ENCODE results near the gene CCDC157. TPM values are rescaled to one million over a fixed set of nuclear protein-coding genes. Genes with fewer than 3 reads are reported as not detected.

Gene CCDC157
- total and polyA plus RNA-seq, 2 donors (not counting 1 experiment from before 2014, with no cell fraction given), result 3.6 to 6.4 TPM

DNA sequence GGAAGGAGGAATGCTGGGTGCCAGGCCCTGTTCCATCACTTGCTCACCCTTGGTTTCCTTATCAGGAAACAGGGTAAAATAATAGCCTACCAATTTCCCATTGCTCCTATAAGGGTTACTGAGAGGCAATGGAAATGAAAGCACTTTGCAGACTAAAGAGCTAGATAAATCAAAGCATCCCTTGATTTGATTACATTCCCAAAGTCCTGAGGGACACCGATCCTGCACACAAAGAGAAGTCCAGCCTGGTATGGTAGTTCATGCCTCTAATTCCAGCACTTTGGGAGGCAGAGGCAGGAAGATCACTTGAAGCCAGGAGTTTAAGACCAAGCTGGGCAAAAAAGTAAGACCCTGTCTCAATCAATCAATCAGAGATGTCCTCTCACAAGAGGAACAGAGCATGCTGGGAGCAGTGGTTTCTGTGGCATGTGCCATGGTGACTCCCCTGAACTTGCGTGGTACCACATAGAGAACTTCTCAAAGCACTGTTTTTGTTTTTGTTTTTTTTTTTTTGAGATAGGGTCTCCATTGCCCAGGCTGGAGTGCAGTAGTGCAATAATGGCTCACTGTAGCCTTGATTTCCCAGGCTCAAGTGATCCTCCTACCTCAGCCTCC lies 40.7 kb upstream of the CCDC157 start:
- intact Hi-C loops (cut with micrococcal nuclease), result no loop called here
- Histone ChIP-seq H3K9ac (ENCODE audit: low read length) (no peak overlapping the region), H3K27ac (ENCODE audit: low read length in 2 of 2) (peak overlapping the region in 1 of 2 donors; percentile 63), H3K4me2 (replicated peaks; ENCODE audit: low read depth, low read length, poor library complexity, severe bottlenecking) (peak overlapping the region; percentile 11), H3K36me3 (replicated peaks in 1 of 2; ENCODE audit: control extremely low read depth in 1 of 2, control insufficient read depth in 1 of 2, extremely low read depth in 1 of 2, insufficient read depth in 2 of 2, low read length in 1 of 2) (peaks cover 0 to 28% of the 10 kb centered on the region in 2 experiments), H3K4me1 (ENCODE audit: control insufficient read depth in 2 of 2, insufficient read depth in 2 of 2, low read length in 2 of 2) (peaks cover 56 to 68% of the 10 kb centered on the region in 2 donors), H4K20me1 (ENCODE audit: control insufficient read depth, insufficient read depth, low read length, poor library complexity, severe bottlenecking) (peaks cover 27% of the 10 kb centered on the region), H3K79me2 (ENCODE audit: control insufficient read depth, insufficient read depth, low read length) (peaks cover 96% of the 10 kb centered on the region), H3K27me3 (replicated peaks in 1 of 4; ENCODE audit: control extremely low read depth in 1 of 4, control insufficient read depth in 3 of 4, insufficient read depth in 4 of 4, low read length in 3 of 4) (no peaks in the 10 kb centered on the region), H2AFZ (ENCODE audit: insufficient read depth, low read depth, low read length, poor library complexity, severe bottlenecking) (no peak overlapping the region), H3K4me3 (ENCODE audit: control extremely low read depth in 1 of 5, extremely low read depth in 1 of 5, insufficient read depth in 1 of 5, low read depth in 2 of 5, low read length in 4 of 5) (no peak overlapping the region), H3K9me3 (ENCODE audit: control extremely low read depth in 1 of 3, control insufficient read depth in 2 of 3, insufficient read depth in 1 of 3, low read length in 2 of 3) (no peaks in the 10 kb centered on the region)
- TF ChIP-seq EZH2 (IDR thresholded peaks at IDR 0.05; ENCODE audit: borderline replicate concordance, insufficient read depth, low read depth, low read length, poor library complexity, severe bottlenecking), result no peak
- TF ChIP-seq, protein P1, sequence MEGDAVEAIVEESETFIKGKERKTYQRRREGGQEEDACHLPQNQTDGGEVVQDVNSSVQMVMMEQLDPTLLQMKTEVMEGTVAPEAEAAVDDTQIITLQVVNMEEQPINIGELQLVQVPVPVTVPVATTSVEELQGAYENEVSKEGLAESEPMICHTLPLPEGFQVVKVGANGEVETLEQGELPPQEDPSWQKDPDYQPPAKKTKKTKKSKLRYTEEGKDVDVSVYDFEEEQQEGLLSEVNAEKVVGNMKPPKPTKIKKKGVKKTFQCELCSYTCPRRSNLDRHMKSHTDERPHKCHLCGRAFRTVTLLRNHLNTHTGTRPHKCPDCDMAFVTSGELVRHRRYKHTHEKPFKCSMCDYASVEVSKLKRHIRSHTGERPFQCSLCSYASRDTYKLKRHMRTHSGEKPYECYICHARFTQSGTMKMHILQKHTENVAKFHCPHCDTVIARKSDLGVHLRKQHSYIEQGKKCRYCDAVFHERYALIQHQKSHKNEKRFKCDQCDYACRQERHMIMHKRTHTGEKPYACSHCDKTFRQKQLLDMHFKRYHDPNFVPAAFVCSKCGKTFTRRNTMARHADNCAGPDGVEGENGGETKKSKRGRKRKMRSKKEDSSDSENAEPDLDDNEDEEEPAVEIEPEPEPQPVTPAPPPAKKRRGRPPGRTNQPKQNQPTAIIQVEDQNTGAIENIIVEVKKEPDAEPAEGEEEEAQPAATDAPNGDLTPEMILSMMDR (IDR thresholded peaks at IDR 0.05), result no peak
- POLR2A ChIA-PET, result interaction anchor here (0.7 kb wide), 1 partner anchor 118 kb away, joined by 4 read pairs; no protein-coding TSS in a partner anchor
- Mint-ChIP-seq H3K27ac (peak overlapping the region; percentile 71), H3K9me3 (ENCODE audit: insufficient read depth) (no peaks in the 10 kb centered on the region), H3K4me1 (peaks cover 86% of the 10 kb centered on the region), H3K27me3 (no peaks in the 10 kb centered on the region), H3K4me3 (no peak overlapping the region)
- no peak for ATAC-seq (ENCODE audit: low read depth)
- WGBS (ENCODE audit: insufficient coverage), result no CpG with 5 or more reads among the region's 2 CpGs
- DNase-seq, result no peak
- CTCF ChIA-PET, result interaction anchor here (0.8 to 19.2 kb wide), 5 partner anchors 10 to 74 kb away, joined by 3 to 229 read pairs (median 3); partner anchors contain the start of genes CASTOR1 and RNF215

DNA sequence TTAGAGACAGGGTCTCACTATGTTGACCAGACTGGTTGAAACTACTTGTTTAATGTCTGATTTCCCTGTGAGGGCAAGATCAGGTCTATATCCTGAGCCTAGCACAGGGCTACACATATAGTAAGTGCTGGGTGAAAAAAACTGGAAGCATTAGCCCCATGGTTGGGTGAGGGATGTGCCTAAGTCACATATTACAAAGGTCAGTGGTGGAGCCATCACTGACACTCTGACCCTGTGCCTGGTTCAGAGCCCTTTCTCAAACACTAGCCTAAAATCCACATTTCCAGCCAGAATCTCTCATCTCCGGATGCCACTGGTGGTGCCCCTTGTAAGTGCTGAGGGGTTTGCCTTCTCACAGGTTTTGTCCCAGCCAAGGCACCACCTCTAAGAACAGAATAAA lies 39.0 kb upstream of the CCDC157 start:
- Mint-ChIP-seq H3K27ac (peak overlapping the region; percentile 7), H3K9me3 (ENCODE audit: insufficient read depth) (no peaks in the 10 kb centered on the region), H3K27me3 (no peaks in the 10 kb centered on the region), H3K4me1 (peaks cover 77% of the 10 kb centered on the region), H3K4me3 (no peak overlapping the region)
- Histone ChIP-seq H3K27me3 (replicated peaks in 1 of 4; ENCODE audit: control extremely low read depth in 1 of 4, control insufficient read depth in 3 of 4, insufficient read depth in 4 of 4, low read length in 3 of 4) (no peaks in the 10 kb centered on the region), H3K4me2 (replicated peaks; ENCODE audit: low read depth, low read length, poor library complexity, severe bottlenecking) (no peak overlapping the region), H3K9me3 (ENCODE audit: control extremely low read depth in 1 of 3, control insufficient read depth in 2 of 3, insufficient read depth in 1 of 3, low read length in 2 of 3) (no peaks in the 10 kb centered on the region), H2AFZ (ENCODE audit: insufficient read depth, low read depth, low read length, poor library complexity, severe bottlenecking) (no peak overlapping the region), H3K4me3 (ENCODE audit: control extremely low read depth in 1 of 5, extremely low read depth in 1 of 5, insufficient read depth in 1 of 5, low read depth in 2 of 5, low read length in 4 of 5) (no peak overlapping the region), H3K79me2 (ENCODE audit: control insufficient read depth, insufficient read depth, low read length) (peaks cover 96% of the 10 kb centered on the region), H3K9ac (ENCODE audit: low read length) (no peak overlapping the region), H4K20me1 (ENCODE audit: control insufficient read depth, insufficient read depth, low read length, poor library complexity, severe bottlenecking) (peaks cover 44% of the 10 kb centered on the region), H3K27ac (ENCODE audit: low read length in 2 of 2) (no peak overlapping the region), H3K4me1 (ENCODE audit: control insufficient read depth in 2 of 2, insufficient read depth in 2 of 2, low read length in 2 of 2) (peaks cover 39 to 55% of the 10 kb centered on the region in 2 donors), H3K36me3 (replicated peaks in 1 of 2; ENCODE audit: control extremely low read depth in 1 of 2, control insufficient read depth in 1 of 2, extremely low read depth in 1 of 2, insufficient read depth in 2 of 2, low read length in 1 of 2) (peaks cover 0 to 35% of the 10 kb centered on the region in 2 experiments)
- no peak for TF ChIP-seq EZH2 (IDR thresholded peaks at IDR 0.05; ENCODE audit: borderline replicate concordance, insufficient read depth, low read depth, low read length, poor library complexity, severe bottlenecking)
- TF ChIP-seq, protein P1 (IDR thresholded peaks at IDR 0.05), result no peak
- intact Hi-C loops (cut with micrococcal nuclease), result no loop called here
- WGBS (ENCODE audit: insufficient coverage), result 100% methylated on average over 1 of the region's 1 CpG
- ATAC-seq (ENCODE audit: low read depth), result no peak
- ChIA-PET CTCF (interaction anchor here (19.2 kb wide), 1 partner anchor 28 kb away, joined by 229 read pairs; the partner anchor contains the start of gene CASTOR1), POLR2A (no interaction called here)
- DNase-seq, result no peak

Data from B cell (primary cell).